ENCODE data around the gene ELP1.
"Not testable (repeated sequence)": the region's sequence is repeated elsewhere in the genome, so short reads cannot be mapped to it uniquely, and the experiment has no call there.

ELP1 gene

GRCh38 chr9:108933718-108934322 is at the start of gene ELP1:
TSS of gene ELP1 (minus strand) at chr9:108934124. CDS start at chr9:108931146, 2,978 bp downstream.
- peak; percentile 93 for DNase-seq

- no peak for DNase-seq
Measured at GRCh38 chr9:108980893-108981292, 47.0 kb upstream of the ELP1 start.

GRCh38 chr9:108978205-108978604 is 44.3 kb upstream of the ELP1 start:
- no peak for DNase-seq

- DNase-seq, result no peak
Measured at GRCh38 chr9:108973895-108974294, 40.0 kb upstream of the ELP1 start.

GRCh38 chr9:108972626-108973209 is 38.8 kb upstream of the ELP1 start:
- DNase-seq, result no peak

GRCh38 chr9:108972186-108972585 is 38.3 kb upstream of the ELP1 start:
- no peak for DNase-seq

GRCh38 chr9:108971392-108971791 is 37.5 kb upstream of the ELP1 start:
- DNase-seq, result not testable (repeated sequence)

- DNase-seq, result no peak
Measured at GRCh38 chr9:108967916-108968315, 34.0 kb upstream of the ELP1 start.

GRCh38 chr9:108963459-108964143 is 29.7 kb upstream of the ELP1 start:
- no peak for DNase-seq

GRCh38 chr9:108961151-108961550 is 27.2 kb upstream of the ELP1 start:
- DNase-seq, result no peak

- DNase-seq, result no peak
Measured at GRCh38 chr9:108960331-108960730, 26.4 kb upstream of the ELP1 start.

- DNase-seq, result no peak
Measured at GRCh38 chr9:108956631-108957026, 22.7 kb upstream of the ELP1 start.

GRCh38 chr9:108956022-108956630 is 22.2 kb upstream of the ELP1 start:
- DNase-seq, result no peak

- DNase-seq, result no peak
Measured at GRCh38 chr9:108953983-108954574, 20.2 kb upstream of the ELP1 start.

GRCh38 chr9:108951578-108951977 is 17.7 kb upstream of the ELP1 start:
- DNase-seq, result no peak

- DNase-seq, result no peak
Measured at GRCh38 chr9:108950168-108950567, 16.2 kb upstream of the ELP1 start.

- DNase-seq, result no peak
Measured at GRCh38 chr9:108939975-108940374, 6.1 kb upstream of the ELP1 start.

- no peak for DNase-seq
Measured at GRCh38 chr9:108937561-108938305, 3.8 kb upstream of the ELP1 start.

- peak; percentile 73 for DNase-seq
Measured at GRCh38 chr9:108934323-108934893, 484 bp upstream of the ELP1 start, which contains the start of gene ABITRAM. TSS of gene ABITRAM (plus strand) at chr9:108934400. CDS start at chr9:108934487, 87 bp downstream.

- no peak for DNase-seq
Measured at GRCh38 chr9:108933231-108933717, 650 bp downstream of the ELP1 start.

GRCh38 chr9:108928386-108928785 is 5.5 kb downstream of the ELP1 start:
- no peak for DNase-seq

- DNase-seq, result no peak
Measured at GRCh38 chr9:108924466-108924865, 9.5 kb downstream of the ELP1 start.

Data from stimulated activated CD4-positive, alpha-beta T cell treated with anti-CD3 and anti-CD28 coated beads, Interleukin-1b, Interleukin-23, amount 100 ng/mL, for 48 hours (primary cell).